ENCODE measurements around the gene ZFP36L1. TPM values are rescaled to one million over a fixed set of nuclear protein-coding genes. Genes with fewer than 3 reads are reported as not detected.

The ZFP36L1 gene
- total RNA-seq, 1 experiment from 2014 or later, result 304 TPM

- ChIA-PET CTCF (interaction anchor here (0.6 to 1.4 kb wide), 18 partner anchors 9 to 988 kb away, joined by 3 to 13 read pairs (median 4); partner anchors contain the start of gene ZFP36L1), POLR2A (interaction anchor here (1.0 to 1.3 kb wide), 2 partner anchors 9 to 18 kb away, joined by 3 to 4 read pairs; no protein-coding TSS in a partner anchor), RAD21 (ENCODE audit: low non-redundant PET in 1 of 2, low total read pairs in 2 of 2, uncharacterized antibody in 2 of 2, unreplicated experiment in 2 of 2) (interaction anchor here in 1 of 2 experiments (0.7 kb wide), 1 partner anchor 575 kb away, joined by 3 read pairs; no protein-coding TSS in a partner anchor)
- DNase-seq (ENCODE audit: low read depth, low spot score), result peak; percentile 76
- peaks cover 21 to 23% of the 10 kb centered on the region in 2 experiments for H3K4me1 ChIP-seq (ENCODE audit: control insufficient read depth in 1 of 2, insufficient read depth in 2 of 2, low read length in 2 of 2)
- TF ChIP-seq YY1 (IDR thresholded peaks at IDR 0.05; ENCODE audit: extremely low read depth, insufficient replicate concordance, low read depth, low read length) (peak; percentile 72), CTCF (IDR thresholded peaks at IDR 0.05 in 2 of 3, conservative IDR thresholded peaks at IDR 0.05 in 1 of 3; ENCODE audit: borderline replicate concordance in 1 of 3, insufficient read depth in 1 of 3, low read depth in 2 of 3, low read length in 2 of 3) (peak in 2 of 3 experiments; percentile 95 to 97; a peak in 4 of 6 replicates), SRF (IDR thresholded peaks at IDR 0.05; ENCODE audit: low read depth) (no peak)
- H4K20me1 ChIP-seq (ENCODE audit: insufficient read depth), result no peaks in the 10 kb centered on the region
- peak overlapping the region; percentile 61 for H3K4me2 ChIP-seq (ENCODE audit: low read length)
- TSS peak; percentile 58 for BruUV-seq (replicated peaks)
- peak overlapping the region; percentile 54 for H2AFZ ChIP-seq (ENCODE audit: low read depth, low read length, poor library complexity, severe bottlenecking)
- ATAC-seq, result peak; percentile 99
- H3K79me2 ChIP-seq (ENCODE audit: insufficient read depth, low read length), result no peaks in the 10 kb centered on the region
- H3K4me3 ChIP-seq (replicated peaks in 1 of 2; ENCODE audit: low read depth in 1 of 2, low read length in 2 of 2), result peak overlapping the region; percentile 21 to 28; a peak in 3 of 4 replicates
- intact Hi-C loops (cut with micrococcal nuclease), result loop anchor here (2.0 kb wide), 1 partner anchor 576 kb away; no protein-coding TSS in a partner anchor
- peak overlapping the region; percentile 41; the same call in 1 of the 2 replicates for H3K9ac ChIP-seq (ENCODE audit: low read length)
- H3K9me3 ChIP-seq (ENCODE audit: control insufficient read depth in 1 of 2, insufficient read depth in 1 of 2, low read depth in 1 of 2, low read length in 2 of 2), result no peaks in the 10 kb centered on the region
- no peaks in the 10 kb centered on the region for H3K36me3 ChIP-seq (ENCODE audit: control insufficient read depth in 1 of 2, insufficient read depth in 2 of 2, low read length in 2 of 2)
- no peaks in the 10 kb centered on the region for H3K27me3 ChIP-seq (ENCODE audit: insufficient read depth, low read length)
- H3K27ac ChIP-seq (ENCODE audit: low read depth, low read length), result peak overlapping the region; percentile 38
- H3K9me2 ChIP-seq (ENCODE audit: insufficient read depth), result no peaks in the 10 kb centered on the region
These were observed 31.9 kb upstream of the ZFP36L1 start for GRCh38 chr14:68824517-68825347.
